C4-2B (cell line): ENCODE data around the gene SH3RF3.

Source experiments
- H3K27ac ChIP-seq: fragments of 450-650 bp; 2 replicates; pipeline ENCODE4 v1.5.1; 2017
- CTCF ChIP-seq: fragments of 450-650 bp; conservative IDR thresholded peaks from 2 replicates; pipeline ENCODE4 v1.5.1; 2017; ENCODE audit warnings: mild to moderate bottlenecking
- ZFX ChIP-seq: fragments of 450-650 bp; IDR thresholded peaks from 2 replicates; pipeline ENCODE4 v1.6.1; 2017

SH3RF3 gene

GRCh38 chr2:109206569-109207146 lies 77.7 kb downstream of the SH3RF3 start:
- TF ChIP-seq ZFX (no peak), CTCF (no peak)
- no peak overlapping the region for H3K27ac ChIP-seq

- no peak for TF ChIP-seq ZFX
- TF ChIP-seq CTCF, result no peak
- H3K27ac ChIP-seq, result no peak overlapping the region
These were observed 78.2 kb downstream of the SH3RF3 start for GRCh38 chr2:109207176-109207575.

GRCh38 chr2:109208071-109208950 lies 79.3 kb downstream of the SH3RF3 start:
- H3K27ac ChIP-seq, result no peak overlapping the region
- TF ChIP-seq CTCF (no peak; the same call in 1 of the 2 replicates), ZFX (no peak)

- no peak overlapping the region for H3K27ac ChIP-seq
- no peak for TF ChIP-seq CTCF
- no peak for TF ChIP-seq ZFX
These were observed 79.9 kb downstream of the SH3RF3 start for GRCh38 chr2:109208951-109209335.

GRCh38 chr2:109209412-109209811 lies 80.4 kb downstream of the SH3RF3 start:
- no peak overlapping the region for H3K27ac ChIP-seq
- TF ChIP-seq ZFX (no peak), CTCF (no peak)

GRCh38 chr2:109209941-109210340 lies 80.9 kb downstream of the SH3RF3 start:
- no peak overlapping the region for H3K27ac ChIP-seq
- TF ChIP-seq CTCF, result no peak

- TF ChIP-seq CTCF (no peak), ZFX (no peak)
- no peak overlapping the region for H3K27ac ChIP-seq
These were observed 81.6 kb downstream of the SH3RF3 start for GRCh38 chr2:109210431-109211200.
